K562 (cell line): Measurements from ENCODE around the gene CCDC85B. TPM values are rescaled to one million over a fixed set of nuclear protein-coding genes. Genes with fewer than 3 reads are reported as not detected.

Source experiments
- AFF4 ChIP-seq: sonication (generic); formaldehyde crosslinking; IDR thresholded peaks from 2 replicates; pipeline ENCODE4 v1.8.0; 2023; ENCODE audit warnings: mild to moderate bottlenecking, missing genetic modification reagents
- ASH1L ChIP-seq: fragments of 450-650 bp; IDR thresholded peaks from 2 replicates; pipeline ENCODE4 v1.6.1; 2018; ENCODE audit warnings: borderline replicate concordance, mild to moderate bottlenecking, low read depth; ENCODE audit not compliant: partially characterized antibody
- BRCA1 ChIP-seq, 2 experiments: fragments of 450-650 bp in 1 of 2; sonication (generic) in 1 of 2; formaldehyde crosslinking in 1 of 2; IDR thresholded peaks; 2 replicates each; pipeline versions ENCODE4 v1.5.0 to v1.6.1; 2017 to 2020; ENCODE audit warnings: mild to moderate bottlenecking in 1 of 2, missing genetic modification reagents in 1 of 2
- CHD4 ChIP-seq: fragments of 200-600 bp; sonication (generic); IDR thresholded peaks from 3 replicates; pipeline ENCODE4 v1.6.1; 2012; ENCODE audit warnings: low read depth, mild to moderate bottlenecking, mixed read lengths, low read length, inconsistent platforms; ENCODE audit not compliant: insufficient read depth, insufficient replicate concordance, poor library complexity, severe bottlenecking
- ELF2 ChIP-seq: fragments of 250-450 bp; sonication (Bioruptor Pico); IDR thresholded peaks from 2 replicates; pipeline ENCODE4 v1.5.0; 2021; ENCODE audit warnings: mild to moderate bottlenecking
- ETS2 ChIP-seq: IDR thresholded peaks from 2 replicates; pipeline ENCODE4 v1.6.1; 2016; ENCODE audit warnings: borderline replicate concordance, missing genetic modification characterization, mild to moderate bottlenecking, moderate library complexity, missing compliant biosample characterization; ENCODE audit not compliant: poor library complexity, severe bottlenecking
- ETV1 ChIP-seq: fragments of 450-650 bp; conservative IDR thresholded peaks from 2 replicates; pipeline ENCODE4 v1.6.1; 2016; ENCODE audit warnings: missing genetic modification characterization, control low read depth, low read depth, missing compliant biosample characterization
- GTF2E2 ChIP-seq: fragments of 200-800 bp; sonication (Bioruptor generic); IDR thresholded peaks from 2 replicates; pipeline ENCODE4 v1.6.1; 2016; ENCODE audit warnings: missing genetic modification characterization, missing compliant biosample characterization
- HMG20A ChIP-seq: fragments of 450-650 bp; formaldehyde crosslinking; conservative IDR thresholded peaks from 2 replicates; pipeline ENCODE4 v1.4.0; 2020; ENCODE audit warnings: mild to moderate bottlenecking, mixed read lengths
- L3MBTL2 ChIP-seq: fragments of 450-650 bp; IDR thresholded peaks from 2 replicates; pipeline ENCODE4 v1.6.1; 2016; ENCODE audit warnings: mild to moderate bottlenecking, moderate library complexity
- MAFG ChIP-seq: fragments of 450-650 bp; conservative IDR thresholded peaks from 2 replicates; pipeline ENCODE4 v1.6.1; 2016; ENCODE audit warnings: missing genetic modification characterization, missing compliant biosample characterization
- MLLT1 ChIP-seq, 2 experiments: fragments of 450-650 bp; IDR thresholded peaks; 2 replicates each; pipeline ENCODE4 v1.6.1; 2016
- MLX ChIP-seq, 2 experiments: fragments of 450-650 bp in 1 of 2; sonication (generic) in 1 of 2; formaldehyde crosslinking; conservative IDR thresholded peaks; 2 replicates each; pipeline versions ENCODE4 v1.4.0 to v1.8.1; 2020 to 2022; ENCODE audit warnings: mild to moderate bottlenecking in 1 of 2, missing genetic modification reagents in 1 of 2
- NELFE ChIP-seq: IDR thresholded peaks from 2 replicates; pipeline ENCODE4 v1.6.1; 2011; ENCODE audit warnings: mild to moderate bottlenecking; ENCODE audit not compliant: insufficient read depth, insufficient read length
- RCOR1 ChIP-seq, 2 experiments: IDR thresholded peaks; 2 replicates each; pipeline ENCODE4 v1.6.1; 2012; ENCODE audit warnings: low read depth in 2 of 2, low read length in 2 of 2, borderline replicate concordance in 1 of 2, improper control_type of control experiment in 1 of 2
- SLC30A9 ChIP-seq: fragments of 250-450 bp; sonication (Bioruptor Pico); IDR thresholded peaks from 2 replicates; pipeline ENCODE4 v1.8.0; 2022; ENCODE audit warnings: mild to moderate bottlenecking, moderate library complexity
- XRCC5 ChIP-seq: fragments of 200-400 bp; formaldehyde crosslinking; IDR thresholded peaks from 2 replicates; pipeline ENCODE4 v1.6.1; 2017; ENCODE audit warnings: low read depth, mild to moderate bottlenecking, low read length
- ZNF184 ChIP-seq: sonication (generic); formaldehyde crosslinking; IDR thresholded peaks from 2 replicates; pipeline ENCODE4 v1.5.0; 2020; ENCODE audit warnings: missing genetic modification reagents
- ZNF444 ChIP-seq: fragments of 250-450 bp; sonication (Bioruptor Pico); IDR thresholded peaks from 2 replicates; pipeline ENCODE4 v1.4.0; 2020; ENCODE audit warnings: mild to moderate bottlenecking, moderate library complexity
- ZNF511 ChIP-seq: sonication (generic); formaldehyde crosslinking; IDR thresholded peaks from 2 replicates; pipeline ENCODE4 v1.8.0; 2022; ENCODE audit warnings: mild to moderate bottlenecking, missing genetic modification reagents
- ZNF695 ChIP-seq: fragments of 450-650 bp; formaldehyde crosslinking; IDR thresholded peaks from 2 replicates; pipeline ENCODE4 v1.4.0; 2020; ENCODE audit warnings: mild to moderate bottlenecking, moderate library complexity
- polyA plus RNA-seq, 8 experiments: library from polyadenylated mRNA; depleted of rRNA in 4 of 8; stranded (reverse) in 5 of 8; unstranded in 3 of 8; fragments of >200 nt; fragmentation: Nextera tagmentation in 2 of 8; fragmentation: Illumina TruSeq in 1 of 8; extraction: Ambion mirVana in 2 of 8; extraction: Trizol in 1 of 8; gene quantifications; 2 replicates each; pipeline versions ENCODE4 v1.2.1 to v1.2.3, GENCODE V29; 2011 to 2014; ENCODE audit warnings: inconsistent platforms in 1 of 8, missing spikeins in 1 of 8
- total RNA-seq, 7 experiments: library from RNA; depleted of rRNA in 6 of 7; stranded (reverse); fragments of >200 nt in 6 of 7; fragmentation: Illumina TruSeq in 2 of 7; extraction: Trizol in 2 of 7; gene quantifications; 2 replicates each; pipeline versions ENCODE4 v1.2.1 to v1.2.3, GENCODE V29; 2011 to 2021; ENCODE audit warnings: low replicate concordance in 1 of 7

The CCDC85B gene
- total and polyA plus RNA-seq, 9 of the 15 experiments (the other 6 are each of a cell fraction or from before 2014, with no cell fraction given), result 0.14 to 138 (median 6.2) TPM

- no peak for TF ChIP-seq MAFG (tag)
- no peak for TF ChIP-seq MLX (CRISPR knock-in tag; conservative IDR thresholded peaks at IDR 0.05)
- no peak for TF ChIP-seq ZNF695
- no peak for TF ChIP-seq AFF4 (CRISPR knock-in tag)
- 0 out of 4 replicates have a peak, but pooled peaks of 1 of the 2 experiments have one; percentile 6 for TF ChIP-seq RCOR1 (IDR thresholded peaks at IDR 0.05; ENCODE audit: borderline replicate concordance in 1 of 2, low read depth in 2 of 2, low read length in 2 of 2)
- TF ChIP-seq ZNF184, result no peak
- TF ChIP-seq GTF2E2 (tag), result no peak
- TF ChIP-seq CHD4, result no peak
- TF ChIP-seq ETS2 (tag), result no peak
- TF ChIP-seq SLC30A9, result no peak
- TF ChIP-seq L3MBTL2, result no peak
- TF ChIP-seq ASH1L, result no peak
- TF ChIP-seq MLLT1 (IDR thresholded peaks at IDR 0.05), result no peak
- no peak for TF ChIP-seq ZNF511 (CRISPR knock-in tag)
- no peak for TF ChIP-seq ELF2 (CRISPR knock-in tag)
- TF ChIP-seq BRCA1 (IDR thresholded peaks at IDR 0.05), result no peak
- TF ChIP-seq BRCA1 (CRISPR knock-in tag; IDR thresholded peaks at IDR 0.05), result no peak
- no peak for TF ChIP-seq ETV1
- no peak for TF ChIP-seq NELFE
- no peak for TF ChIP-seq ZNF444 (CRISPR knock-in tag)
- no peak for TF ChIP-seq XRCC5
- no peak for TF ChIP-seq HMG20A (CRISPR knock-in tag)
Observed at GRCh38 chr11:65934014-65934413, 43.5 kb downstream of the CCDC85B start (continued).
